PFSK-1 (cell line): ENCODE measurements around the gene OR4C45.

Experiments
- POLR2AphosphoS5 ChIP-seq: IDR thresholded peaks from 2 replicates; pipeline ENCODE4 v1.6.1; 2012; ENCODE audit warnings: low read depth, mild to moderate bottlenecking, control low read depth, low read length, moderate library complexity
- TAF1 ChIP-seq: IDR thresholded peaks from 2 replicates; pipeline ENCODE4 v1.6.1; 2012; ENCODE audit warnings: low read length, control low read depth, borderline replicate concordance; ENCODE audit not compliant: insufficient read depth
- TF ChIP-seq, protein P1 (sequence below), 2 experiments: IDR thresholded peaks; 2 replicates each; pipeline versions ENCODE4 v1.6.1 to v1.8.0; 2011 to 2012; ENCODE audit warnings: low read depth in 2 of 2, low read length in 2 of 2, control low read depth in 1 of 2, inconsistent platforms in 1 of 2, mild to moderate bottlenecking in 1 of 2, moderate library complexity in 1 of 2; ENCODE audit not compliant: insufficient read depth in 1 of 2

DNA sequence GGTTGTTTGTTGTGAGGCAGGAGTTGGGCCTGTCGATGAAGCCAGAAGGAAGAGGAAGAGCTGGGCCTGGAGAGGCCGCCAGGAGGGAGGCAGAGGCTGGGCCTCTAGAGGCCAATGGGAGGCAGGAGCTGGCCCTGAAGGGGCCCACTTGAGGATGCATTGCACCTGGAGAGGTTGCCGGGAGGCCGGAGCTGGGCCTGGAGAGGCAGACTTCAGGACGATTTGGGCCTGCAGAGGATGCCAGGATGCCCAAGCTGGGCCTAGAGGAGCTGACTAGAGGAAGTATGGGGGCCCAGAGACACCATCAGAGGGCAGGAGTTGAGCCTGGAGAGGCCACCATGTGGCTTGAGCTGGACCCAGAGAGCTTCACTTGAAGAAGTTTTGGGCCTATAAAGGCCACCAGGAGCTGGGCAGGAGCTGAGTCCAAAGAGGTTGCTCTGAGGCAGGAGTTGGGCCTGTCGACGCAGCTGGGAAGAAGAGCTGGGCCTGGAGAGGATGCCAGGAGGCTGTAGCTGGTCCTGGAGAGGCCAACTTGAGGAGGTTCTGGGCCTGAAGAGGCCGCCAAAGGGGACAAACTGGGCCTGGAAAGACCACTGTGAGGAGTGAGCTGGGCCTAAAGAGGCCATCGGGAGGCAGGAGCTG lies 39.0 kb downstream of the OR4C45 start:
- TF ChIP-seq, protein P1, sequence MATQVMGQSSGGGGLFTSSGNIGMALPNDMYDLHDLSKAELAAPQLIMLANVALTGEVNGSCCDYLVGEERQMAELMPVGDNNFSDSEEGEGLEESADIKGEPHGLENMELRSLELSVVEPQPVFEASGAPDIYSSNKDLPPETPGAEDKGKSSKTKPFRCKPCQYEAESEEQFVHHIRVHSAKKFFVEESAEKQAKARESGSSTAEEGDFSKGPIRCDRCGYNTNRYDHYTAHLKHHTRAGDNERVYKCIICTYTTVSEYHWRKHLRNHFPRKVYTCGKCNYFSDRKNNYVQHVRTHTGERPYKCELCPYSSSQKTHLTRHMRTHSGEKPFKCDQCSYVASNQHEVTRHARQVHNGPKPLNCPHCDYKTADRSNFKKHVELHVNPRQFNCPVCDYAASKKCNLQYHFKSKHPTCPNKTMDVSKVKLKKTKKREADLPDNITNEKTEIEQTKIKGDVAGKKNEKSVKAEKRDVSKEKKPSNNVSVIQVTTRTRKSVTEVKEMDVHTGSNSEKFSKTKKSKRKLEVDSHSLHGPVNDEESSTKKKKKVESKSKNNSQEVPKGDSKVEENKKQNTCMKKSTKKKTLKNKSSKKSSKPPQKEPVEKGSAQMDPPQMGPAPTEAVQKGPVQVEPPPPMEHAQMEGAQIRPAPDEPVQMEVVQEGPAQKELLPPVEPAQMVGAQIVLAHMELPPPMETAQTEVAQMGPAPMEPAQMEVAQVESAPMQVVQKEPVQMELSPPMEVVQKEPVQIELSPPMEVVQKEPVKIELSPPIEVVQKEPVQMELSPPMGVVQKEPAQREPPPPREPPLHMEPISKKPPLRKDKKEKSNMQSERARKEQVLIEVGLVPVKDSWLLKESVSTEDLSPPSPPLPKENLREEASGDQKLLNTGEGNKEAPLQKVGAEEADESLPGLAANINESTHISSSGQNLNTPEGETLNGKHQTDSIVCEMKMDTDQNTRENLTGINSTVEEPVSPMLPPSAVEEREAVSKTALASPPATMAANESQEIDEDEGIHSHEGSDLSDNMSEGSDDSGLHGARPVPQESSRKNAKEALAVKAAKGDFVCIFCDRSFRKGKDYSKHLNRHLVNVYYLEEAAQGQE (IDR thresholded peaks at IDR 0.05; ENCODE audit: insufficient read depth in 1 of 2, low read depth in 2 of 2, low read length in 2 of 2) = no peak
- TF ChIP-seq POLR2AphosphoS5 (no peak), TAF1 (no peak)
